Measurements from ENCODE around the gene NDRG4. TPM values are rescaled to one million over a fixed set of nuclear protein-coding genes. Genes with fewer than 3 reads are reported as not detected.

The NDRG4 gene
- total and polyA plus RNA-seq, 2 of the 13 experiments (the other 11 are each of a cell fraction or from before 2014, with no cell fraction given): 1.7 to 2.7 TPM

- TF ChIP-seq, protein P1, sequence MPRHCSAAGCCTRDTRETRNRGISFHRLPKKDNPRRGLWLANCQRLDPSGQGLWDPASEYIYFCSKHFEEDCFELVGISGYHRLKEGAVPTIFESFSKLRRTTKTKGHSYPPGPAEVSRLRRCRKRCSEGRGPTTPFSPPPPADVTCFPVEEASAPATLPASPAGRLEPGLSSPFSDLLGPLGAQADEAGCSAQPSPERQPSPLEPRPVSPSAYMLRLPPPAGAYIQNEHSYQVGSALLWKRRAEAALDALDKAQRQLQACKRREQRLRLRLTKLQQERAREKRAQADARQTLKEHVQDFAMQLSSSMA (CRISPR knock-in tag; IDR thresholded peaks at IDR 0.05): peak; percentile 84; the same call in 1 of the 2 replicates
- TF ChIP-seq TARDBP (CRISPR knock-in tag; IDR thresholded peaks at IDR 0.05): peak; percentile 18; the same call in 1 of the 2 replicates
- TF ChIP-seq, protein P2, sequence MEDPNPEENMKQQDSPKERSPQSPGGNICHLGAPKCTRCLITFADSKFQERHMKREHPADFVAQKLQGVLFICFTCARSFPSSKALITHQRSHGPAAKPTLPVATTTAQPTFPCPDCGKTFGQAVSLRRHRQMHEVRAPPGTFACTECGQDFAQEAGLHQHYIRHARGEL (CRISPR knock-in tag; IDR thresholded peaks at IDR 0.05): no peak; the same call in 1 of the 2 replicates
- TF ChIP-seq NFYC (CRISPR knock-in tag; IDR thresholded peaks at IDR 0.05): no peak
- TF ChIP-seq REL (CRISPR knock-in tag; conservative IDR thresholded peaks at IDR 0.05): peak; percentile 88; the same call in 1 of the 2 replicates
- TF ChIP-seq HMG20A (CRISPR knock-in tag; IDR thresholded peaks at IDR 0.05; ENCODE audit: borderline replicate concordance): 0 out of 2 replicates have a peak, but pooled peaks have one; percentile 7
- peak; percentile 99 for TF ChIP-seq MXI1 (IDR thresholded peaks at IDR 0.05; ENCODE audit: borderline replicate concordance, low read depth, low read length)
- TF ChIP-seq, protein P3, sequence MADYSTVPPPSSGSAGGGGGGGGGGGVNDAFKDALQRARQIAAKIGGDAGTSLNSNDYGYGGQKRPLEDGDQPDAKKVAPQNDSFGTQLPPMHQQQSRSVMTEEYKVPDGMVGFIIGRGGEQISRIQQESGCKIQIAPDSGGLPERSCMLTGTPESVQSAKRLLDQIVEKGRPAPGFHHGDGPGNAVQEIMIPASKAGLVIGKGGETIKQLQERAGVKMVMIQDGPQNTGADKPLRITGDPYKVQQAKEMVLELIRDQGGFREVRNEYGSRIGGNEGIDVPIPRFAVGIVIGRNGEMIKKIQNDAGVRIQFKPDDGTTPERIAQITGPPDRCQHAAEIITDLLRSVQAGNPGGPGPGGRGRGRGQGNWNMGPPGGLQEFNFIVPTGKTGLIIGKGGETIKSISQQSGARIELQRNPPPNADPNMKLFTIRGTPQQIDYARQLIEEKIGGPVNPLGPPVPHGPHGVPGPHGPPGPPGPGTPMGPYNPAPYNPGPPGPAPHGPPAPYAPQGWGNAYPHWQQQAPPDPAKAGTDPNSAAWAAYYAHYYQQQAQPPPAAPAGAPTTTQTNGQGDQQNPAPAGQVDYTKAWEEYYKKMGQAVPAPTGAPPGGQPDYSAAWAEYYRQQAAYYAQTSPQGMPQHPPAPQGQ (CRISPR knock-in tag; IDR thresholded peaks at IDR 0.05; ENCODE audit: borderline replicate concordance): no peak
- peak; percentile 86 for TF ChIP-seq ZNF256 (CRISPR knock-in tag; conservative IDR thresholded peaks at IDR 0.05)
- TF ChIP-seq, protein P4, sequence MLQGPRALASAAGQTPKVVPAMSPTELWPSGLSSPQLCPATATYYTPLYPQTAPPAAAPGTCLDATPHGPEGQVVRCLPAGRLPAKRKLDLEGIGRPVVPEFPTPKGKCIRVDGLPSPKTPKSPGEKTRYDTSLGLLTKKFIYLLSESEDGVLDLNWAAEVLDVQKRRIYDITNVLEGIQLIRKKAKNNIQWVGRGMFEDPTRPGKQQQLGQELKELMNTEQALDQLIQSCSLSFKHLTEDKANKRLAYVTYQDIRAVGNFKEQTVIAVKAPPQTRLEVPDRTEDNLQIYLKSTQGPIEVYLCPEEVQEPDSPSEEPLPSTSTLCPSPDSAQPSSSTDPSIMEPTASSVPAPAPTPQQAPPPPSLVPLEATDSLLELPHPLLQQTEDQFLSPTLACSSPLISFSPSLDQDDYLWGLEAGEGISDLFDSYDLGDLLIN (CRISPR knock-in tag; IDR thresholded peaks at IDR 0.05; ENCODE audit: borderline replicate concordance): no peak
- TF ChIP-seq ZMYM2 (CRISPR knock-in tag; IDR thresholded peaks at IDR 0.05): 0 out of 2 replicates have a peak, but pooled peaks have one; percentile 56
- TF ChIP-seq MEIS2 (CRISPR knock-in tag; IDR thresholded peaks at IDR 0.05): peak; percentile 93
- TF ChIP-seq ZFX (CRISPR knock-in tag; IDR thresholded peaks at IDR 0.05; ENCODE audit: low read depth): peak; percentile 83
- peak; percentile 75; the same call in 1 of the 2 replicates for TF ChIP-seq WIZ (CRISPR knock-in tag; IDR thresholded peaks at IDR 0.05)
- peak; percentile 79; the same call in 1 of the 2 replicates for TF ChIP-seq ZNF775 (CRISPR knock-in tag; IDR thresholded peaks at IDR 0.05; ENCODE audit: borderline replicate concordance)
- TF ChIP-seq STAT6 (CRISPR knock-in tag; IDR thresholded peaks at IDR 0.05; ENCODE audit: borderline replicate concordance): no peak
- no peak; the same call in none of the 2 replicates for TF ChIP-seq MED13 (CRISPR knock-in tag; IDR thresholded peaks at IDR 0.05)
- 0 out of 2 replicates have a peak, but pooled peaks have one; percentile 91 for TF ChIP-seq TP53 (CRISPR knock-in tag; conservative IDR thresholded peaks at IDR 0.05)
- TF ChIP-seq ZNF317 (CRISPR knock-in tag; IDR thresholded peaks at IDR 0.05): peak; percentile 81; the same call in 1 of the 2 replicates
- TF ChIP-seq, protein P5, sequence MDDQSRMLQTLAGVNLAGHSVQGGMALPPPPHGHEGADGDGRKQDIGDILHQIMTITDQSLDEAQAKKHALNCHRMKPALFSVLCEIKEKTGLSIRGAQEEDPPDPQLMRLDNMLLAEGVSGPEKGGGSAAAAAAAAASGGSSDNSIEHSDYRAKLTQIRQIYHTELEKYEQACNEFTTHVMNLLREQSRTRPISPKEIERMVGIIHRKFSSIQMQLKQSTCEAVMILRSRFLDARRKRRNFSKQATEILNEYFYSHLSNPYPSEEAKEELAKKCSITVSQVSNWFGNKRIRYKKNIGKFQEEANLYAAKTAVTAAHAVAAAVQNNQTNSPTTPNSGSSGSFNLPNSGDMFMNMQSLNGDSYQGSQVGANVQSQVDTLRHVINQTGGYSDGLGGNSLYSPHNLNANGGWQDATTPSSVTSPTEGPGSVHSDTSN (CRISPR knock-in tag; IDR thresholded peaks at IDR 0.05; ENCODE audit: borderline replicate concordance): peak; percentile 17; the same call in 1 of the 2 replicates
Measured at GRCh38 chr16:58515125-58515870, 15.4 kb downstream of the NDRG4 start, which contains the start of gene SETD6 (continued).
